ENCODE measurements around the gene FHOD3. TPM values are rescaled to one million over a fixed set of nuclear protein-coding genes. Genes with fewer than 3 reads are reported as not detected.

The FHOD3 gene
- total RNA-seq, 2 donors from 2014 or later, result 19.8 to 24.9 TPM

- Histone ChIP-seq H3K27ac (no peak overlapping the region), H3K36me3 (no peaks in the 10 kb centered on the region), H3K27me3 (replicated peaks; ENCODE audit: insufficient read depth) (no peaks in the 10 kb centered on the region), H3K4me1 (ENCODE audit: control insufficient read depth in 1 of 2, low read depth in 2 of 2) (peaks cover 0 to 4% of the 10 kb centered on the region in 2 donors), H3K9me3 (no peaks in the 10 kb centered on the region), H3K4me3 (no peak overlapping the region)
- no peak for ATAC-seq (ENCODE audit: insufficient number of reproducible peaks, low FRiP score, low read depth)
- TF ChIP-seq CTCF (IDR thresholded peaks at IDR 0.05), result no peak
- DNase-seq (ENCODE audit: low spot score), result no peak
Measured at GRCh38 chr18:36316246-36316645, 18.7 kb downstream of the FHOD3 start.

- Histone ChIP-seq H3K9me3 (no peaks in the 10 kb centered on the region), H3K36me3 (no peaks in the 10 kb centered on the region), H3K4me1 (ENCODE audit: control insufficient read depth in 1 of 2, low read depth in 2 of 2) (no peaks in the 10 kb centered on the region), H3K4me3 (no peak overlapping the region), H3K27ac (no peak overlapping the region), H3K27me3 (replicated peaks; ENCODE audit: insufficient read depth) (no peaks in the 10 kb centered on the region)
- no peak for TF ChIP-seq CTCF (IDR thresholded peaks at IDR 0.05)
- DNase-seq (ENCODE audit: low spot score) (no peak), ATAC-seq (ENCODE audit: insufficient number of reproducible peaks, low FRiP score, low read depth) (no peak)
Measured at GRCh38 chr18:36321658-36322407, 24.3 kb downstream of the FHOD3 start.

- no peak for ATAC-seq (ENCODE audit: insufficient number of reproducible peaks, low FRiP score, low read depth)
- no peak for DNase-seq (ENCODE audit: low spot score)
- no peak overlapping the region for H3K27ac ChIP-seq
- H3K36me3 ChIP-seq, result no peaks in the 10 kb centered on the region
- no peaks in the 10 kb centered on the region for H3K27me3 ChIP-seq (replicated peaks; ENCODE audit: insufficient read depth)
- no peaks in the 10 kb centered on the region for H3K9me3 ChIP-seq
- no peak overlapping the region for H3K4me3 ChIP-seq
- no peak for TF ChIP-seq CTCF (IDR thresholded peaks at IDR 0.05)
- no peaks in the 10 kb centered on the region for H3K4me1 ChIP-seq (ENCODE audit: control insufficient read depth in 1 of 2, low read depth in 2 of 2)
Measured at GRCh38 chr18:36322408-36322728, 24.9 kb downstream of the FHOD3 start.

- TF ChIP-seq CTCF (IDR thresholded peaks at IDR 0.05), result no peak
- no peak for DNase-seq (ENCODE audit: low spot score)
- no peaks in the 10 kb centered on the region for H3K27me3 ChIP-seq (replicated peaks; ENCODE audit: insufficient read depth)
- no peak overlapping the region for H3K27ac ChIP-seq
- no peak for ATAC-seq (ENCODE audit: insufficient number of reproducible peaks, low FRiP score, low read depth)
- no peak overlapping the region for H3K4me3 ChIP-seq
- no peaks in the 10 kb centered on the region for H3K36me3 ChIP-seq
- no peaks in the 10 kb centered on the region for H3K4me1 ChIP-seq (ENCODE audit: control insufficient read depth in 1 of 2, low read depth in 2 of 2)
- no peaks in the 10 kb centered on the region for H3K9me3 ChIP-seq
Measured at GRCh38 chr18:36322734-36323133, 25.2 kb downstream of the FHOD3 start.

- no peak for DNase-seq (ENCODE audit: low spot score)
- ATAC-seq (ENCODE audit: insufficient number of reproducible peaks, low FRiP score, low read depth), result no peak
Measured at GRCh38 chr18:36323421-36323820, 25.9 kb downstream of the FHOD3 start.

More at GRCh38 chr18:36323421-36323820, 25.9 kb downstream of the FHOD3 start:
- Histone ChIP-seq H3K4me1 (ENCODE audit: control insufficient read depth in 1 of 2, low read depth in 2 of 2) (no peaks in the 10 kb centered on the region), H3K27me3 (replicated peaks; ENCODE audit: insufficient read depth) (no peaks in the 10 kb centered on the region), H3K27ac (no peak overlapping the region), H3K4me3 (no peak overlapping the region), H3K9me3 (no peaks in the 10 kb centered on the region), H3K36me3 (no peaks in the 10 kb centered on the region)
- no peak for TF ChIP-seq CTCF (IDR thresholded peaks at IDR 0.05)
